ENCODE data around the gene EBLN2.

The EBLN2 gene

DNA sequence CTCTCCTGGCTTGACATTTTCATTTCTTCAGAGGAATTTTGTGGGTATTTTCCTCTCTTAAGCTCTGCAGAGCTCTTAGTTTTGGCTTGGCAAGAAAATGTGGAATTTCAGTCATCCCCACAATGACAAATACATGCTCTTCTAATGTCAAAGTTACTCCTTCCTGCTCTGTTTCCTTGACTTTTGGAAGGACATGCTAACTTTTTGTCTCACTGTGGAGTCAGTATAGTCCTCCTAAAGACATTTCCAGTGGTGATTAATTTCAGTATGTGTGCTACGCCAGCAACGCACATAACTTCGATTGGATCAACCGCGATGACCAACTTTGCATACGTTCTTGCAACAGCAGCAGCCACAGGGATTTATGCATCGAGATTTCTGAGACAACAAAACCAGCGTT, 13.3 kb downstream of the EBLN2 start:
- H3K4me1 ChIP-seq (ENCODE audit: control insufficient read depth in 1 of 2, insufficient read depth in 2 of 2, low read length in 2 of 2) = no peaks in the 10 kb centered on the region
- no peak overlapping the region for H3K4me3 ChIP-seq (ENCODE audit: low read depth in 1 of 2, low read length in 2 of 2)
- H3K9ac ChIP-seq (ENCODE audit: low read depth in 1 of 2, low read length in 2 of 2) = no peak overlapping the region
- no peaks in the 10 kb centered on the region for H3K9me3 ChIP-seq (ENCODE audit: control insufficient read depth in 1 of 2, low read length in 2 of 2)
- no peaks in the 10 kb centered on the region for H3K27me3 ChIP-seq (ENCODE audit: control insufficient read depth in 1 of 2, insufficient read depth in 2 of 2, low read length in 2 of 2)
- no peaks in the 10 kb centered on the region for H3K36me3 ChIP-seq (ENCODE audit: control insufficient read depth in 1 of 2, insufficient read depth in 2 of 2, low read length in 2 of 2)
- H3K27ac ChIP-seq (ENCODE audit: low read depth, low read length) = no peak overlapping the region

GRCh38 chr3:73080216-73080966, 18.9 kb downstream of the EBLN2 start:
- no peak overlapping the region for H3K27ac ChIP-seq (ENCODE audit: low read depth, low read length)
- H3K4me3 ChIP-seq (ENCODE audit: low read depth in 1 of 2, low read length in 2 of 2) = no peak overlapping the region
- H3K36me3 ChIP-seq (ENCODE audit: control insufficient read depth in 1 of 2, insufficient read depth in 2 of 2, low read length in 2 of 2) = no peaks in the 10 kb centered on the region
- H3K9ac ChIP-seq (ENCODE audit: low read depth in 1 of 2, low read length in 2 of 2) = no peak overlapping the region
- H3K4me1 ChIP-seq (ENCODE audit: control insufficient read depth in 1 of 2, insufficient read depth in 2 of 2, low read length in 2 of 2) = no peaks in the 10 kb centered on the region
- no peaks in the 10 kb centered on the region for H3K27me3 ChIP-seq (ENCODE audit: control insufficient read depth in 1 of 2, insufficient read depth in 2 of 2, low read length in 2 of 2)
- no peaks in the 10 kb centered on the region for H3K9me3 ChIP-seq (ENCODE audit: control insufficient read depth in 1 of 2, low read length in 2 of 2)

DNA sequence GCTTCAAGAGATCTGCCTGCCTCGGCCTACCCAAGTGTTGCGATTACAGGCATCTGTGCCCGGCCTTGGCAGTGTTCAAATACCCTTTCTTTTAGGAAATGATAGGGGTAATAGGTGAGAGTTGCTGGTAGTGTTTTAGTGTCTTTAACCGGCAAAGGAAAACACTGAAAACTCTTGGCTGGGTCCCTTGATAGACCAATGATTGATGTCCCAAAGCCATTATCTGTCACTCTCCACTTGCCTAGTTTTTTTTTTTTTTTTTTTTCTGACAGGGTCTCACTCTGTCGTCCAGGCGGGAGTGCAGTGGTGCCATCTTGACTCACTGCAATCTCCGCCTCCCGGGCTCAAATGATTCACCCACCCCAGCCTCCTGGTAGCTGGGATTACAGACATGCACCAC, 19.7 kb downstream of the EBLN2 start:
- no peaks in the 10 kb centered on the region for H3K9me3 ChIP-seq (ENCODE audit: control insufficient read depth in 1 of 2, low read length in 2 of 2)
- no peaks in the 10 kb centered on the region for H3K36me3 ChIP-seq (ENCODE audit: control insufficient read depth in 1 of 2, insufficient read depth in 2 of 2, low read length in 2 of 2)
- no peaks in the 10 kb centered on the region for H3K4me1 ChIP-seq (ENCODE audit: control insufficient read depth in 1 of 2, insufficient read depth in 2 of 2, low read length in 2 of 2)
- no peaks in the 10 kb centered on the region for H3K27me3 ChIP-seq (ENCODE audit: control insufficient read depth in 1 of 2, insufficient read depth in 2 of 2, low read length in 2 of 2)
- H3K4me3 ChIP-seq (ENCODE audit: low read depth in 1 of 2, low read length in 2 of 2) = no peak overlapping the region
- H3K9ac ChIP-seq (ENCODE audit: low read depth in 1 of 2, low read length in 2 of 2) = no peak overlapping the region
- no peak overlapping the region for H3K27ac ChIP-seq (ENCODE audit: low read depth, low read length)

DNA sequence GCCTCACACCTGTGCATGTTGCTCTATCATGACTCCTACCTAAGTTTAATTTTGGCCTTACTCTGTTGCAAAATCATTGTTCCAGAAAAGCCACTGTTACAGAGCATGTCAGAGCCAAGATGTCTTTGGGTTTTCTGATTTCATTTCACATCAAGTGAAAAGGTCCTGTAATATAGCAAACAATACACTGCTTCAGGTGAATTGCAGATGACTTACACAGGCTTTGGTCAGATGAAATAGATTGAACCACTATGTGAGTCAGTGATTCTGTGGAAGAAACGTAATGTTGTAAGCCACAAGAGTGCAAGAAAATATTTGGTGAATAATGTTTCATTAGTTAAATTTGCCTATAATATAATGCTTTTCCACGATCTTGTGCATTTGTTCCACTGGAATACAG, 22.7 kb downstream of the EBLN2 start:
- no peaks in the 10 kb centered on the region for H3K27me3 ChIP-seq (ENCODE audit: control insufficient read depth in 1 of 2, insufficient read depth in 2 of 2, low read length in 2 of 2)
- no peaks in the 10 kb centered on the region for H3K36me3 ChIP-seq (ENCODE audit: control insufficient read depth in 1 of 2, insufficient read depth in 2 of 2, low read length in 2 of 2)
- no peak overlapping the region for H3K9ac ChIP-seq (ENCODE audit: low read depth in 1 of 2, low read length in 2 of 2)
- H3K9me3 ChIP-seq (ENCODE audit: control insufficient read depth in 1 of 2, low read length in 2 of 2) = no peaks in the 10 kb centered on the region
- H3K27ac ChIP-seq (ENCODE audit: low read depth, low read length) = no peak overlapping the region
- no peak overlapping the region for H3K4me3 ChIP-seq (ENCODE audit: low read depth in 1 of 2, low read length in 2 of 2)
- H3K4me1 ChIP-seq (ENCODE audit: control insufficient read depth in 1 of 2, insufficient read depth in 2 of 2, low read length in 2 of 2) = no peaks in the 10 kb centered on the region

GRCh38 chr3:73086071-73086494, 24.6 kb downstream of the EBLN2 start:
- H3K27me3 ChIP-seq (ENCODE audit: control insufficient read depth in 1 of 2, insufficient read depth in 2 of 2, low read length in 2 of 2) = no peaks in the 10 kb centered on the region
- no peaks in the 10 kb centered on the region for H3K9me3 ChIP-seq (ENCODE audit: control insufficient read depth in 1 of 2, low read length in 2 of 2)
- H3K4me3 ChIP-seq (ENCODE audit: low read depth in 1 of 2, low read length in 2 of 2) = no peak overlapping the region
- H3K4me1 ChIP-seq (ENCODE audit: control insufficient read depth in 1 of 2, insufficient read depth in 2 of 2, low read length in 2 of 2) = no peaks in the 10 kb centered on the region
- H3K9ac ChIP-seq (ENCODE audit: low read depth in 1 of 2, low read length in 2 of 2) = no peak overlapping the region
- no peaks in the 10 kb centered on the region for H3K36me3 ChIP-seq (ENCODE audit: control insufficient read depth in 1 of 2, insufficient read depth in 2 of 2, low read length in 2 of 2)
- H3K27ac ChIP-seq (ENCODE audit: low read depth, low read length) = no peak overlapping the region

GRCh38 chr3:73094129-73094528, 32.7 kb downstream of the EBLN2 start:
- peaks cover 0 to 3% of the 10 kb centered on the region in 2 donors for H3K9me3 ChIP-seq (ENCODE audit: control insufficient read depth in 1 of 2, low read length in 2 of 2)
- no peaks in the 10 kb centered on the region for H3K27me3 ChIP-seq (ENCODE audit: control insufficient read depth in 1 of 2, insufficient read depth in 2 of 2, low read length in 2 of 2)
- no peak overlapping the region for H3K27ac ChIP-seq (ENCODE audit: low read depth, low read length)
- H3K4me3 ChIP-seq (ENCODE audit: low read depth in 1 of 2, low read length in 2 of 2) = no peak overlapping the region
- no peaks in the 10 kb centered on the region for H3K36me3 ChIP-seq (ENCODE audit: control insufficient read depth in 1 of 2, insufficient read depth in 2 of 2, low read length in 2 of 2)
- no peak overlapping the region for H3K9ac ChIP-seq (ENCODE audit: low read depth in 1 of 2, low read length in 2 of 2)
- no peaks in the 10 kb centered on the region for H3K4me1 ChIP-seq (ENCODE audit: control insufficient read depth in 1 of 2, insufficient read depth in 2 of 2, low read length in 2 of 2)

GRCh38 chr3:73094951-73095350, 33.5 kb downstream of the EBLN2 start:
- Histone ChIP-seq H3K4me1 (ENCODE audit: control insufficient read depth in 1 of 2, insufficient read depth in 2 of 2, low read length in 2 of 2) (no peaks in the 10 kb centered on the region), H3K9me3 (ENCODE audit: control insufficient read depth in 1 of 2, low read length in 2 of 2) (peaks cover 0 to 3% of the 10 kb centered on the region in 2 donors), H3K27ac (ENCODE audit: low read depth, low read length) (no peak overlapping the region), H3K4me3 (ENCODE audit: low read depth in 1 of 2, low read length in 2 of 2) (no peak overlapping the region), H3K9ac (ENCODE audit: low read depth in 1 of 2, low read length in 2 of 2) (no peak overlapping the region), H3K27me3 (ENCODE audit: control insufficient read depth in 1 of 2, insufficient read depth in 2 of 2, low read length in 2 of 2) (no peaks in the 10 kb centered on the region), H3K36me3 (ENCODE audit: control insufficient read depth in 1 of 2, insufficient read depth in 2 of 2, low read length in 2 of 2) (no peaks in the 10 kb centered on the region)

GRCh38 chr3:73096169-73096568, 34.7 kb downstream of the EBLN2 start:
- Histone ChIP-seq H3K36me3 (ENCODE audit: control insufficient read depth in 1 of 2, insufficient read depth in 2 of 2, low read length in 2 of 2) (no peaks in the 10 kb centered on the region), H3K4me3 (ENCODE audit: low read depth in 1 of 2, low read length in 2 of 2) (no peak overlapping the region), H3K9ac (ENCODE audit: low read depth in 1 of 2, low read length in 2 of 2) (no peak overlapping the region), H3K27me3 (ENCODE audit: control insufficient read depth in 1 of 2, insufficient read depth in 2 of 2, low read length in 2 of 2) (no peaks in the 10 kb centered on the region), H3K27ac (ENCODE audit: low read depth, low read length) (no peak overlapping the region), H3K4me1 (ENCODE audit: control insufficient read depth in 1 of 2, insufficient read depth in 2 of 2, low read length in 2 of 2) (peaks cover 0 to 1% of the 10 kb centered on the region in 2 donors), H3K9me3 (ENCODE audit: control insufficient read depth in 1 of 2, low read length in 2 of 2) (peaks cover 0 to 3% of the 10 kb centered on the region in 2 donors)

DNA sequence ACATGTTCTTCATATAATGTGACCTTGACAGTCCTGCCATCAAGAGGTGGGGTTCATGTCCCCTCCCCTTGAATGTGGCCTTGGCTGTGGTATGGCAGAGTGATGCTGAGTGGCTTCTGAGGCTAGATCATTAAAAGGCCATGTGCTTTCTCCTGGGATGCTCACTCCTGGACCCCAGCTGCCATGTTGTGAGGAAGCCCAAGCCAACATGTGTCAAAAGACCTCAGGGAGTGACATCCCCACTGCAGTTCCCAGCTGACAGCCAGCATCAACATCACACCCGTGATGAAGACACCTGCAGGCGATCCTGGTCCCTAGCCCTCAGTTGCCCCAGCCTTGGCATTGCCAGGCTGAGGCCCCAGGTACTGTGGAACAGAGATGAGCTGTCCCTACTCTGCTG, 36.6 kb downstream of the EBLN2 start:
- H3K9me3 ChIP-seq (ENCODE audit: control insufficient read depth in 1 of 2, low read length in 2 of 2) = peaks cover 0 to 3% of the 10 kb centered on the region in 2 donors
- no peaks in the 10 kb centered on the region for H3K27me3 ChIP-seq (ENCODE audit: control insufficient read depth in 1 of 2, insufficient read depth in 2 of 2, low read length in 2 of 2)
- no peak overlapping the region for H3K9ac ChIP-seq (ENCODE audit: low read depth in 1 of 2, low read length in 2 of 2)
- H3K4me3 ChIP-seq (ENCODE audit: low read depth in 1 of 2, low read length in 2 of 2) = no peak overlapping the region
- no peak overlapping the region for H3K27ac ChIP-seq (ENCODE audit: low read depth, low read length)
- H3K36me3 ChIP-seq (ENCODE audit: control insufficient read depth in 1 of 2, insufficient read depth in 2 of 2, low read length in 2 of 2) = no peaks in the 10 kb centered on the region
- H3K4me1 ChIP-seq (ENCODE audit: control insufficient read depth in 1 of 2, insufficient read depth in 2 of 2, low read length in 2 of 2) = peaks cover 0 to 4% of the 10 kb centered on the region in 2 donors

- Histone ChIP-seq H3K4me3 (ENCODE audit: low read depth in 1 of 2, low read length in 2 of 2) (no peak overlapping the region), H3K27ac (ENCODE audit: low read depth, low read length) (no peak overlapping the region), H3K9ac (ENCODE audit: low read depth in 1 of 2, low read length in 2 of 2) (no peak overlapping the region), H3K9me3 (ENCODE audit: control insufficient read depth in 1 of 2, low read length in 2 of 2) (peaks cover 0 to 3% of the 10 kb centered on the region in 2 donors), H3K4me1 (ENCODE audit: control insufficient read depth in 1 of 2, insufficient read depth in 2 of 2, low read length in 2 of 2) (peaks cover 0 to 4% of the 10 kb centered on the region in 2 donors), H3K27me3 (ENCODE audit: control insufficient read depth in 1 of 2, insufficient read depth in 2 of 2, low read length in 2 of 2) (no peaks in the 10 kb centered on the region), H3K36me3 (ENCODE audit: control insufficient read depth in 1 of 2, insufficient read depth in 2 of 2, low read length in 2 of 2) (no peaks in the 10 kb centered on the region)
Measured at GRCh38 chr3:73098873-73099272, 37.4 kb downstream of the EBLN2 start.

All from duodenal mucosa (tissue), 2 donors.